HEK293 (cell line): Measurements from ENCODE around the gene CLCN2.

ENCODE experiments used
- CTCF ChIA-PET: fragments of 350-600 bp; formaldehyde crosslinking; extraction: SDS; loops from one replicate; lab custom pipeline; 2021; ENCODE audit warnings: antibody characterized with exemption; lab: Yijun Ruan, JAX
- POLR2A ChIA-PET: fragments of 300-600 bp; formaldehyde crosslinking; extraction: SDS; loops from one replicate; lab custom pipeline; 2020; ENCODE audit warnings: antibody characterized with exemption, inconsistent platforms; lab: Yijun Ruan, JAX
- H3K27ac ChIP-seq: fragments of 200-500 bp; sonication (Bioruptor generic); 2 replicates; pipeline ENCODE4 v1.5.1; 2014; ENCODE audit warnings: low read depth, low read length, control low read depth, inconsistent platforms; ENCODE audit errors: extremely low read depth
- H3K36me3 ChIP-seq, 2 experiments: fragments of 200-500 bp in 1 of 2; sonication (Bioruptor generic) in 1 of 2; 1 replicate in 1 of 2; 2 replicates in 1 of 2; pipeline ENCODE4 v1.5.1; 2014 to 2017; ENCODE audit warnings: inconsistent platforms in 2 of 2, low read length in 2 of 2; ENCODE audit not compliant: control insufficient read depth in 2 of 2, insufficient read depth in 1 of 2
- H3K4me1 ChIP-seq: fragments of 200-500 bp; sonication (Bioruptor generic); 2 replicates; pipeline ENCODE4 v1.5.1; 2014; ENCODE audit warnings: mild to moderate bottlenecking, low read length, inconsistent platforms; ENCODE audit not compliant: control insufficient read depth, insufficient read depth
- H3K4me3 ChIP-seq: 2 replicates; pipeline ENCODE4 v1.5.1; 2011; ENCODE audit warnings: low read depth, mild to moderate bottlenecking, control low read depth, low read length, moderate library complexity
- H3K9me3 ChIP-seq: fragments of 200-500 bp; sonication (Bioruptor generic); 2 replicates; pipeline ENCODE4 v1.5.1; 2014; ENCODE audit warnings: low read depth, low read length, inconsistent platforms; ENCODE audit not compliant: control insufficient read depth, insufficient read depth
- GLI4 ChIP-seq: fragments of 450-650 bp; formaldehyde crosslinking; IDR thresholded peaks from 2 replicates; pipeline ENCODE4 v1.5.1; 2016; ENCODE audit warnings: missing biosample characterization, missing genetic modification characterization
- GLIS1 ChIP-seq: fragments of 450-650 bp; formaldehyde crosslinking; IDR thresholded peaks from 2 replicates; pipeline ENCODE4 v1.5.1; 2016; ENCODE audit warnings: missing biosample characterization, missing genetic modification characterization
- GLIS2 ChIP-seq: fragments of 450-650 bp; formaldehyde crosslinking; IDR thresholded peaks from 2 replicates; pipeline ENCODE4 v1.5.1; 2016; ENCODE audit warnings: missing biosample characterization, missing genetic modification characterization
- HOXA7 ChIP-seq: sonication (generic); formaldehyde crosslinking; IDR thresholded peaks from 2 replicates; pipeline ENCODE4 v1.8.1; 2022; ENCODE audit warnings: missing genetic modification reagents, borderline replicate concordance
- KLF16 ChIP-seq: fragments of 450-650 bp; formaldehyde crosslinking; IDR thresholded peaks from 2 replicates; pipeline ENCODE4 v1.5.1; 2017; ENCODE audit warnings: missing biosample characterization, missing genetic modification characterization
- KLF9 ChIP-seq: fragments of 450-650 bp; formaldehyde crosslinking; IDR thresholded peaks from 2 replicates; pipeline ENCODE4 v1.5.1; 2016; ENCODE audit warnings: missing biosample characterization, missing genetic modification characterization, low read depth
- PATZ1 ChIP-seq: fragments of 450-650 bp; formaldehyde crosslinking; IDR thresholded peaks from 2 replicates; pipeline ENCODE4 v1.5.1; 2016; ENCODE audit warnings: missing biosample characterization, missing genetic modification characterization
- PRDM1 ChIP-seq: fragments of 450-650 bp; formaldehyde crosslinking; IDR thresholded peaks from 2 replicates; pipeline ENCODE4; 2016; ENCODE audit warnings: missing biosample characterization, missing genetic modification characterization
- PRDM10 ChIP-seq: fragments of 450-650 bp; formaldehyde crosslinking; IDR thresholded peaks from 2 replicates; pipeline ENCODE4 v1.5.1; 2016; ENCODE audit warnings: missing biosample characterization, missing genetic modification characterization
- SCRT1 ChIP-seq: fragments of 450-650 bp; formaldehyde crosslinking; IDR thresholded peaks from 2 replicates; pipeline ENCODE4 v1.5.1; 2016; ENCODE audit warnings: missing biosample characterization, missing genetic modification characterization, borderline replicate concordance
- SP2 ChIP-seq: fragments of 450-650 bp; formaldehyde crosslinking; IDR thresholded peaks from 2 replicates; pipeline ENCODE4 v1.5.1; 2016; ENCODE audit warnings: missing biosample characterization, missing genetic modification characterization
- ZBTB20 ChIP-seq: fragments of 450-650 bp; formaldehyde crosslinking; IDR thresholded peaks from 2 replicates; pipeline ENCODE4 v1.5.1; 2016; ENCODE audit warnings: missing biosample characterization, missing genetic modification characterization
- ZFHX2 ChIP-seq: fragments of 450-650 bp; formaldehyde crosslinking; conservative IDR thresholded peaks from 2 replicates; pipeline ENCODE4 v1.5.1; 2016; ENCODE audit warnings: missing biosample characterization, missing genetic modification characterization
- ZFP37 ChIP-seq: fragments of 450-650 bp; formaldehyde crosslinking; IDR thresholded peaks from 2 replicates; pipeline ENCODE4 v1.5.1; 2016; ENCODE audit warnings: missing biosample characterization, missing genetic modification characterization
- ZFP69B ChIP-seq: fragments of 450-650 bp; formaldehyde crosslinking; IDR thresholded peaks from 2 replicates; pipeline ENCODE4 v1.5.1; 2016; ENCODE audit warnings: missing biosample characterization, missing genetic modification characterization
- ZIC2 ChIP-seq: fragments of 450-650 bp; formaldehyde crosslinking; IDR thresholded peaks from 2 replicates; pipeline ENCODE4 v1.5.1; 2016; ENCODE audit warnings: missing biosample characterization, missing genetic modification characterization
- ZNF10 ChIP-seq: fragments of 450-650 bp; formaldehyde crosslinking; IDR thresholded peaks from 2 replicates; pipeline ENCODE4 v1.5.1; 2017; ENCODE audit warnings: missing biosample characterization, missing genetic modification characterization
- ZNF169 ChIP-seq: fragments of 450-650 bp; formaldehyde crosslinking; IDR thresholded peaks from 2 replicates; pipeline ENCODE4 v1.5.1; 2016; ENCODE audit warnings: missing biosample characterization, missing genetic modification characterization
- ZNF24 ChIP-seq: fragments of 450-650 bp; formaldehyde crosslinking; IDR thresholded peaks from 2 replicates; pipeline ENCODE4 v1.5.1; 2016; ENCODE audit warnings: missing biosample characterization, missing genetic modification characterization
- ZNF335 ChIP-seq: fragments of 450-650 bp; formaldehyde crosslinking; conservative IDR thresholded peaks from 2 replicates; pipeline ENCODE4 v1.5.1; 2016; ENCODE audit warnings: missing biosample characterization, missing genetic modification characterization
- ZNF391 ChIP-seq: fragments of 450-650 bp; formaldehyde crosslinking; IDR thresholded peaks from 2 replicates; pipeline ENCODE4 v1.5.1; 2016; ENCODE audit warnings: low read depth, missing biosample characterization, missing genetic modification characterization, borderline replicate concordance
- ZNF501 ChIP-seq: fragments of 450-650 bp; formaldehyde crosslinking; IDR thresholded peaks from 2 replicates; pipeline ENCODE4 v1.5.1; 2016; ENCODE audit warnings: missing biosample characterization, missing genetic modification characterization
- ZNF549 ChIP-seq: fragments of 450-650 bp; IDR thresholded peaks from 2 replicates; pipeline ENCODE4 v1.5.1; 2018; ENCODE audit warnings: missing biosample characterization, missing genetic modification characterization, mild to moderate bottlenecking, inconsistent platforms, moderate library complexity
- ZNF660 ChIP-seq: fragments of 450-650 bp; IDR thresholded peaks from 2 replicates; pipeline ENCODE4 v1.5.1; 2018; ENCODE audit warnings: missing biosample characterization, mild to moderate bottlenecking, missing genetic modification characterization
- ZNF76 ChIP-seq: fragments of 450-650 bp; formaldehyde crosslinking; IDR thresholded peaks from 2 replicates; pipeline ENCODE4; 2016; ENCODE audit warnings: low read depth, missing biosample characterization, missing genetic modification characterization, borderline replicate concordance
- ZXDB ChIP-seq: fragments of 450-650 bp; formaldehyde crosslinking; IDR thresholded peaks from 2 replicates; pipeline ENCODE4 v1.5.1; 2016; ENCODE audit warnings: missing biosample characterization, missing genetic modification characterization
- TF ChIP-seq, protein P1 (sequence below): fragments of 450-650 bp; formaldehyde crosslinking; IDR thresholded peaks from 2 replicates; pipeline ENCODE4 v1.5.1; 2016; ENCODE audit warnings: missing biosample characterization, missing genetic modification characterization
- TF ChIP-seq, protein P2 (sequence below): fragments of 450-650 bp; formaldehyde crosslinking; conservative IDR thresholded peaks from 2 replicates; pipeline ENCODE4 v1.5.1; 2016; ENCODE audit warnings: low read depth, missing biosample characterization, missing genetic modification characterization

The CLCN2 gene

DNA sequence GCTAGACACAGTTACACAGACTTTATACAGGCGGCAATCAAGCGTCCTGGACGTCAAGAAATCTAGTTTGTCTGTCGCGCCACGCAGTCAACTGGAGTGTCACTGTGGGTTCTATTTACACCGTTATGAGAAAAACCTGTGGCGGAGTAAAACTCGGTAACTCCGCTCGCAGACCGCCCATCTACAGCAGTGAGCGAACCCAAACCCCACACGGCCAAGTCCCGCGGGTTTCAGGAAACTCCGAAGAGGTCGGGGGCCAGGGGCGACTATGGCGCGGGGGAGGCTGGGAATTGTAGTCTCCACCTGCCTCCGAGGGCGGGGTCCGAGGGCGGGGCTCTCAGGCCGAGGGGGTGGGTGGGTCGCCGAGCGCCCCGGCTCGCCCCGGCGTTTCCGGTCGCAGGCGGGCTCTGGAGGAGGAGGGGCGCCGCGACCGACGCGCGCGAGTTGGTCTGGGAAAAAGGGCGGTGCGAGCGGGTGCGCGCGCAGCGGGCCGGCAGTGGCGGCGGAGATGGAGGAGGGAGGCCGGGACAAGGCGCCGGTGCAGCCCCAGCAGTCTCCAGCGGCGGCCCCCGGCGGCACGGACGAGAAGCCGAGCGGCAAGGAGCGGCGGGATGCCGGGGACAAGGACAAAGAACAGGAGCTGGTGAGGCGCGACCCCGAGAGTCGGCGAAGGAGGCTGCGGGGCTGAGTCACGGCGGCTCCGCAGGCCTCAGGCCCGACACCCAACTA, 62.5 kb downstream of the CLCN2 start, which contains the start of gene PSMD2:
PSMD2 (plus strand) TSS at position 483 of the 729 bp plus-strand sequence; CDS start at position 509, 26 bp downstream.
- Histone ChIP-seq H3K9me3 (no peaks in the 10 kb centered on the region), H3K4me3 (peak within 1 kb of the TSS; percentile 98), H3K4me1 (no peaks in the 10 kb centered on the region), H3K36me3 (peaks cover 15 to 44% of the 10 kb centered on the region in 2 experiments; a peak in 2 of 3 replicates), H3K27ac (peak within 1 kb of the TSS; percentile 76)
- ChIA-PET CTCF (interaction anchor here (0.6 to 1.8 kb wide), 2 partner anchors 10 to 844 kb away, joined by 3 to 6 read pairs; no protein-coding TSS in a partner anchor), POLR2A (no interaction called here)
- peak; percentile 48; the same call in 1 of the 2 replicates for TF ChIP-seq ZNF660
- TF ChIP-seq HOXA7 (CRISPR knock-in tag): no peak
- TF ChIP-seq ZNF24 (tag by site-specific recombination): no peak
- 0 out of 2 replicates have a peak, but pooled peaks have one; percentile 21 for TF ChIP-seq ZNF10 (tag by site-specific recombination)
- TF ChIP-seq, protein P1, sequence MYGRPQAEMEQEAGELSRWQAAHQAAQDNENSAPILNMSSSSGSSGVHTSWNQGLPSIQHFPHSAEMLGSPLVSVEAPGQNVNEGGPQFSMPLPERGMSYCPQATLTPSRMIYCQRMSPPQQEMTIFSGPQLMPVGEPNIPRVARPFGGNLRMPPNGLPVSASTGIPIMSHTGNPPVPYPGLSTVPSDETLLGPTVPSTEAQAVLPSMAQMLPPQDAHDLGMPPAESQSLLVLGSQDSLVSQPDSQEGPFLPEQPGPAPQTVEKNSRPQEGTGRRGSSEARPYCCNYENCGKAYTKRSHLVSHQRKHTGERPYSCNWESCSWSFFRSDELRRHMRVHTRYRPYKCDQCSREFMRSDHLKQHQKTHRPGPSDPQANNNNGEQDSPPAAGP (tag by site-specific recombination): 0 out of 2 replicates have a peak, but pooled peaks have one; percentile 23
- TF ChIP-seq GLIS2 (tag by site-specific recombination): peak; percentile 39; the same call in 1 of the 2 replicates
- peak; percentile 48; the same call in 1 of the 2 replicates for TF ChIP-seq ZXDB (tag by site-specific recombination)
- TF ChIP-seq PRDM10 (tag by site-specific recombination): peak; percentile 68
- no peak for TF ChIP-seq GLI4 (tag by site-specific recombination)
- peak; percentile 75; the same call in 1 of the 2 replicates for TF ChIP-seq ZNF76 (tag by site-specific recombination)
- peak; percentile 62 for TF ChIP-seq ZNF335 (tag by site-specific recombination)
- TF ChIP-seq KLF9: peak; percentile 77
- TF ChIP-seq, protein P2, sequence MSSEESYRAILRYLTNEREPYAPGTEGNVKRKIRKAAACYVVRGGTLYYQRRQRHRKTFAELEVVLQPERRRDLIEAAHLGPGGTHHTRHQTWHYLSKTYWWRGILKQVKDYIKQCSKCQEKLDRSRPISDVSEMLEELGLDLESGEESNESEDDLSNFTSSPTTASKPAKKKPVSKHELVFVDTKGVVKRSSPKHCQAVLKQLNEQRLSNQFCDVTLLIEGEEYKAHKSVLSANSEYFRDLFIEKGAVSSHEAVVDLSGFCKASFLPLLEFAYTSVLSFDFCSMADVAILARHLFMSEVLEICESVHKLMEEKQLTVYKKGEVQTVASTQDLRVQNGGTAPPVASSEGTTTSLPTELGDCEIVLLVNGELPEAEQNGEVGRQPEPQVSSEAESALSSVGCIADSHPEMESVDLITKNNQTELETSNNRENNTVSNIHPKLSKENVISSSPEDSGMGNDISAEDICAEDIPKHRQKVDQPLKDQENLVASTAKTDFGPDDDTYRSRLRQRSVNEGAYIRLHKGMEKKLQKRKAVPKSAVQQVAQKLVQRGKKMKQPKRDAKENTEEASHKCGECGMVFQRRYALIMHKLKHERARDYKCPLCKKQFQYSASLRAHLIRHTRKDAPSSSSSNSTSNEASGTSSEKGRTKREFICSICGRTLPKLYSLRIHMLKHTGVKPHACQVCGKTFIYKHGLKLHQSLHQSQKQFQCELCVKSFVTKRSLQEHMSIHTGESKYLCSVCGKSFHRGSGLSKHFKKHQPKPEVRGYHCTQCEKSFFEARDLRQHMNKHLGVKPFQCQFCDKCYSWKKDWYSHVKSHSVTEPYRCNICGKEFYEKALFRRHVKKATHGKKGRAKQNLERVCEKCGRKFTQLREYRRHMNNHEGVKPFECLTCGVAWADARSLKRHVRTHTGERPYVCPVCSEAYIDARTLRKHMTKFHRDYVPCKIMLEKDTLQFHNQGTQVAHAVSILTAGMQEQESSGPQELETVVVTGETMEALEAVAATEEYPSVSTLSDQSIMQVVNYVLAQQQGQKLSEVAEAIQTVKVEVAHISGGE: peak; percentile 38; the same call in 1 of the 2 replicates
- TF ChIP-seq GLIS1: peak; percentile 63; the same call in 1 of the 2 replicates
- peak; percentile 59; the same call in 1 of the 2 replicates for TF ChIP-seq SCRT1
- TF ChIP-seq ZNF169 (tag by site-specific recombination): no peak
- TF ChIP-seq ZNF549: no peak
- TF ChIP-seq PATZ1 (tag by site-specific recombination): peak; percentile 48; the same call in 1 of the 2 replicates
- 0 out of 2 replicates have a peak, but pooled peaks have one; percentile 16 for TF ChIP-seq ZIC2 (tag by site-specific recombination)
- TF ChIP-seq ZFP69B: no peak
- TF ChIP-seq ZFP37 (tag by site-specific recombination): peak; percentile 65; the same call in 1 of the 2 replicates
- TF ChIP-seq ZNF391: peak; percentile 65; the same call in 1 of the 2 replicates
- TF ChIP-seq SP2 (tag by site-specific recombination): peak; percentile 62
- peak; percentile 28; the same call in 1 of the 2 replicates for TF ChIP-seq ZBTB20
- no peak for TF ChIP-seq PRDM1
- TF ChIP-seq ZFHX2: peak; percentile 65
- TF ChIP-seq ZNF501: peak; percentile 20; the same call in 1 of the 2 replicates
- 0 out of 2 replicates have a peak, but pooled peaks have one; percentile 24 for TF ChIP-seq KLF16 (tag by site-specific recombination)
